GM19468 (cell line): ENCODE measurements around the gene PLEKHH3.
"Not testable (repeated sequence)": the region's sequence is repeated elsewhere in the genome, so short reads cannot be mapped to it uniquely, and the experiment has no call there.

Experiments used
- ATAC-seq: cut with Tn5 transposase; IDR thresholded peaks from one replicate; pipeline ENCODE4 v1.9.1; 2021; ENCODE audit warnings: mild to moderate bottlenecking, moderate library complexity, moderate number of reproducible peaks; ENCODE audit not compliant: unreplicated experiment; ENCODE audit errors: extremely low read depth

Gene PLEKHH3

DNA sequence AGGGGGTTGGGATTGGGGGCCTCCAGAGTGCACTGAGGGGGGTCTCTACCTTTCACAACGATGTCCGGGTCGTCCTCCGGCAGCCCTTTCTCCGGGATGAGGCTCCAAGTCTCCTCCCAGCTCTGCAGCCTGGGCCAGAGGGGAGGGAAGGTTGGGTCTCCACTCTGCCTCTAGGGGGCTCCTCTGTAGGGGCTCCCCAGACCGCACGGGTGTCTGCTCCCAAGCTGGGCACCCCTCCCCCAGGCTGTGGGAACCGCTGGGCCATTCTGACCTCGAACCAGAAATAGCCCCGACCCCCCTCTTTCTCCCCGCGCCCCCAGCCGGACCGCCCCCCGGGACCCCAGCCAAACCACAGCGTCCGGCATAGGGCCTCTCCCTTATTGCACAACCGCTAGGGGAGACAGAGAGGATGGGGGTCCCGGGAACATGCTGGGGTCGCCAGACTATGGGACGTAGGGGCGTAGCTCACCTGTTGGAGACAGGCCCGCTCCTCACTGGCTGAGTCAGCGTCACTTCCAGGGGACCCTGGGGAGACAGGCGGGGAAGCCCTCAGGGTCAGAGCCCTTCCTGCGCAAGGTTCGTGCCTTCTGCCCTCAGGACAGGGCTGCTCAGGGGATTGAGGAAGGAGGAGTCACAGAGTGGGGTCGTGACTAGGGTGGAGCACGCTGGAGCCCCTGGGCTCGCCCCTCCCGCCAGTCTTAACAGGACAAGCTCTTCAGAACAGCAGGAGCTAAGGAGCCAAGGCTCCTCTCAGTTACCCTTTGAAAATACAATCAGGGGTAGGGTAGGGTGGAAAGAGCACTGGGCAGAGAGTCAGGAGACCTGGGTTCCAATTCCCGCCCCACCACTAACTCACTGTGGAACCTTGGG, 2.7 kb downstream of the PLEKHH3 start:
- no peak for ATAC-seq

GRCh38 chr17:42673266-42673884, 3.4 kb downstream of the PLEKHH3 start:
- ATAC-seq = no peak

DNA sequence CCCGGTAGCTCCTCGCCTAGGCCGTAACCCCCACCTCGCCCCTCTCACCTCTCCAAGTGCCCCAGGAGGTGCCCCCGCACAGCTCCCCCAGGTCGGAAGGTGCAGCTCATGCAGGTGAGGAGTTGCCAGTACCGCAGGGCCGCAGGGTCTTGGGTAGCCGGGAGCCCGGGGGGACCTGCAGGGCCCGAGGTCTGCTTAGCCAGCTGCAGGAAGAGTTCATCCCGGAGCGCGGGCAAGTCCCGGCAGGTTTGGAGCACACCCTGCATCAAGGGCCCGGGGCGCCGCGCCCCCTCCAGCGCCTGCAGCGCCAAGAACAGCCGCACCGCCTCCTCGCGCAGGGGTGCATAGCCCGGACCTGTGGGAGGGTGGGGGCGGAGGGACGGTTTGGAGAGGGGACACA, 4.8 kb downstream of the PLEKHH3 start:
- ATAC-seq = no peak

GRCh38 chr17:42670789-42671657, 5.8 kb downstream of the PLEKHH3 start:
- no peak for ATAC-seq

DNA sequence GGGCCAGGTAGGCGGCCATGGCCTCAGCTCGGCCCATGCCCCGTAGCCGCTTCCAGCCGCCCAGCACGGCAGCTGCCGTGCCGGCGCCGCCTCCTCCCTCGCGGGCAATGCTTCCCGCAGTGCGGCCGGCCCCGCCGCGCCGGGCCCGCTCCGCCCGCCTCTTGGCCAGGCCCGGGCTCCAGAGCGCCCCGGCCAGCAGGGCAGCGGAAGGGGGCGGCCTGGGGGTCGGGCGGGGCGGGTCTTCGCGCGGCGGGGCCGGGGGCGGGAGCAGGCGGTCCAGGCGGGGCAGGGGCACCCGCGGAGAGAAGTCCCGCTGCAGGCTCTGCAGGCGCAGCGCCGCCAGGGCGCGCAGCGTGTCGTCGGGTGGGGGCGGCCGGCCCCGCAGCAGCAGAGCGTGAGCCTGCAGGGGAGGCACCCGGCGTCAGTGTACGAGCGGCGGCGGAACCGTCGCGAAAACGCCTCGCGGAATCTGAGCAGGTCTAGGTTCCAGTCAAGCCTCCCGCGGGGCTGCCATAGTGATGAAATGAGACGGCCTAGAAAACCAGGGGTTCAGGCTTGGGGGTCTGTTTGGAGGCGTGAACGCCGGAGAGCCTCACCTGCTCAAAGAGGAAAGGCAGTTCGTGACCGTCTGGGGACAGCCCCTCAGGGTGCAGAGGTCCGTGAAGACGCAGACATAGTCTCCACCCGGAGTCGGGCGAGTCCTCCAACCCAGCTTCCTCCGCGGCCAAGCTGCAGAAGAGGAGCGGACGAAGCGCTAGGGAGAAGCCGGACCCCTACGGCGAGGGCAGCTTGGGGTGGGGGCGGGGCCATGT, 6.6 kb downstream of the PLEKHH3 start:
- ATAC-seq = no peak

DNA sequence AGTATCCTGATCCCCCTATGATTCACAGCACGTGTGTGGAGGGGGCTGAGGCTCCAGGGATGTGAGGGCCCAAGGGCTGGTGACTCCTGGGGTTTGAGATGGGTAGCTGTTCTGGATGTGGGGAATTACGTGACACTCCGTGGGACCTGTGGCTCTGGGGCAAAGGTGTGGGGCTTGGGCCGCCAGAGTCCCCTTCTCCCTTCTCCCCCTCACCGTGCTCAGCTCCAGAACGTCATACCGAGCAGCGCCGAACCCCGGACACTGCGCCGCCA, 7.2 kb downstream of the PLEKHH3 start:
- ATAC-seq = no peak

GRCh38 chr17:42667088-42667951, 9.5 kb downstream of the PLEKHH3 start:
- no peak for ATAC-seq

DNA sequence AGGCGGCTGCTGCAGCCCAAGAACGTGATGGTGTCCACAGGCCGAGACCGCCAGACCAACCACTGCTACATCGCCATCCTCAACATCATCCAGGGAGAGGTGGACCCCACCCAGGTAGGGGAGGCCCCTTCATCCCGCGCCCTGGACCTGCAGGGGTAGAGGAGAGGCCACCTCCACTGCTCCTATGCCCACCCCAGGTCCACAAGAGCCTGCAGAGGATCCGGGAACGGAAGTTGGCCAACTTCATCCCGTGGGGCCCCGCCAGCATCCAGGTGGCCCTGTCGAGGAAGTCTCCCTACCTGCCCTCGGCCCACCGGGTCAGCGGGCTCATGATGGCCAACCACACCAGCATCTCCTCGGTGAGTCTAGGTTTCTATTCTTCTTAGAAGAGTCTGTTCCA, 10.7 kb downstream of the PLEKHH3 start:
- ATAC-seq = not testable (repeated sequence)

- no peak for ATAC-seq
These were observed 11.2 kb downstream of the PLEKHH3 start for GRCh38 chr17:42665581-42666001.

DNA sequence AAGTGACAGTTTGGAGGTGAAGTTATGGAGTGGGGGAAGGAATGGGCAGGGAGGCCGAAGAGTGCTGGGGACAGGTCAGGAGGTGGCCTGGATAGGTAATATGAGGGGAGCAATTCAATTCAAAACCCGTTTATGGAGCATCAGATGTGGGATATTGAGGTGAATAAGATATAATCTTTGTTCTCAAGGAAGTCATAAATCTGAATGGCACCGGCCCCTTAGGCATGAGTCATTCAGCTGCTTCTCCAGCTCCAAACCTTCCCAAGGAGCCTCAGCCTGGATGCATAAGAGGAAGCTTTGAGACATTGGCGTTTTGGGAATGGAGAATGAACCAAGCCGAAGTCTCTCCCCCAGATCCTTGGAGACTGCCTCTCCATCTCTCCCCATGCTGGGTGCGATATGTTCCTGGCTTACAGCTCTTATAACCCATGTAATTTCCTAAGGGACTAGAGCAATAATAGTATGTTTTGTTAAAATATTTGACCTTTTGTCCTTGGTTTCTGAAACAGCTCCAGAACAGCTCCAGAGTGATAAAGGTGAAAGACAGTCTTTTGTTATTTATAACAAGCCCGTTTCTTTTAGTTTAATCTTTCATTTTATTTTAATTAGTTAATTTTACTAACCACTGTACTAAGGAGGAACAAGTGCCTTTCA, 16.0 kb downstream of the PLEKHH3 start:
- no peak for ATAC-seq

DNA sequence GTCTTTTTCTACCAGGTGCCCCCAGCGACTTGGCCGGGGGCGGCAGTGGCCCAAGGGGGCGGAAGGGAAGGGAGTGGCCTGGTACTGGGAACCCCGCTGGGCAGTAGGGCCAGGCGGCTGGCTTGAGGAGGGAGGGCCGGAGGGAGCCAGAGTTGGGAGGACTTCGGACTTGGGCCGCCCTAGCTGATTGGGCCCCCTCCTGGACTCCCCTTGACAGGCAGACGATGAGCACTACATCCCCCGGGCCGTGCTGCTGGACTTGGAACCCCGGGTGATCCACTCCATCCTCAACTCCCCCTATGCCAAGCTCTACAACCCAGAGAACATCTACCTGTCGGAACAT, 16.9 kb downstream of the PLEKHH3 start:
- not testable (repeated sequence) for ATAC-seq

- no peak for ATAC-seq
These were observed 17.5 kb downstream of the PLEKHH3 start, which contains the start of gene TUBG2 for GRCh38 chr17:42659079-42659931. Gene TUBG2, plus strand, starts transcription at chr17:42659284. Its CDS starts 220 bp downstream, at chr17:42659504.

DNA sequence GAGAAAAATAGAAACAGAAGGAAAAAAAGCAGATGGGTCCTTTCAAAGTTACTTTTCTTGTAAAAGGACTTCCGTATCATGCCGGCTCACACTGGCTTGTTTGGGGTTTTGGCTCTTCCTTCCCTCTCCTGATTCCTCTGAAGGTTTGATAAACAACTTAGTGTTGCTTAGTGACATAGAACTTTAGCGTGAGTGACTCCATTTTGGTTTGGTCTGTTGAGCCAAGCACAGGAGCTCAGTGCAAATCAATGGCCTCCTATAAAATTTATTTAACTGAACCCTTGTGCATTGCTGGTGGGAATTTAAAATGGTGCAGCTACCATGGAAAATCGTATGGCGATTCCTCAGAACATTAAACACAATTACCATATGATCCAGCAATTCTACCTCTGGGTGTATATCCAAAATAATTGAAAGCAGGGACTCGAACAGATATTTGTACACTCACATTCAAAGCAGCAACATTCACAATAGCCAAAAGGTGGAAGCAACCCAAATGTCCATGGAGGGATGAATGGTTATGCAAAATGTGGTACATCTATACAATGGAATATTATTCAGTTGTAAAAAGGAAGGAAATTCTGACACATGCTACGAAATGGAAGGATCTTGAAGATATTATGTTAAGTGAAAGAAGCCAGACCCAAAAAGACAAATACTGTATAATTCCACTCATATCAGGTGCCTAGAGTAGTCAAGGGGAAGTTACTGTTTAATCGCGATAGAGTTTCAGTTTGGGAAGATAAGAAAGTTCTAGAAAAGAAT, 18.8 kb downstream of the PLEKHH3 start:
- ATAC-seq = no peak

- ATAC-seq = no peak
These were observed 21.3 kb downstream of the PLEKHH3 start for GRCh38 chr17:42655528-42655927.

DNA sequence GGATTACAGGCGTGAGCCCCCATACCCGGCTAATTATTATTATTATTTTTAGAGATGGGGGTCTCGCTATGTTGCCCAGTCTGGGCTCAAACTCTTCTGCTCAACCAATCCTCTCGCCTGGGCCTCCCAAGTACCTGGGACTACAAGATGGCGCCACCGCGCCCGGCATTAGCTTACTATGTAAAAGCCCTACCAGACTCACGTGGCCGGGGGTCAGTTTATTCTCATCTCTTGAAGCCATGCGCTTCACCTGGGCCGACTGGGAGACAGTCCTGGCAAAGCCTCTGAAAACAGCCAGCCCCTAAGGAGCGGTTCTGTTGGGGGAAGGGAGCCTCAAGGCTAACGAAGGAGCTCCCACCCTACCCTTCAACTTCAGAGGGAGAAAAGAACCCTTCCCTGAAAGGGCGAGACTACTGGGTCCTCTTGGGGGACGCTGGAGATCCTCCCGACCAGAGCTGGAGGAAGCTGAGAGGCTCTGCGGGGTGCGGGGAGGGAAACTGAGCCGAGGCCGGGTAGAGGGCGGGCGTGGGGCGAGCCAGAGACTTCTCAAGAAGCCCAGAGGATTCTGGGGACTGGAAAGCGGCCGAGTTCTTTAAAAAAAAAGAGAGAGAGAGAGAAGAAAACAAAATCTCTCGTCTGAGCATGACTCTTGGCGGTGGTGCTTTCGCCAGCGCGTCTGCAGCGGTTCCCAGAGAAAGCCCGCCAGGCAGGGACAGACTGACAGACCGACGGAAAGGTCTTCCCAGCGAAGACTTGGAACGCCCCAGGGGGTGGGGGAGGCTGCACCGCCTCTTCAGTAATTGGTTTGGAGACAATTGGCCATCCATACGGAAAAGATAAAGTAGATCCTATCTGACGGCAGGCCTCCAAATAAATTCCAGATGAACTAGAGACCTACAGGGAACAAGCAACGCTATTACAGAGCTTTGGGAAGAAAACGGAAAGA, 23.3 kb downstream of the PLEKHH3 start:
- ATAC-seq = no peak

DNA sequence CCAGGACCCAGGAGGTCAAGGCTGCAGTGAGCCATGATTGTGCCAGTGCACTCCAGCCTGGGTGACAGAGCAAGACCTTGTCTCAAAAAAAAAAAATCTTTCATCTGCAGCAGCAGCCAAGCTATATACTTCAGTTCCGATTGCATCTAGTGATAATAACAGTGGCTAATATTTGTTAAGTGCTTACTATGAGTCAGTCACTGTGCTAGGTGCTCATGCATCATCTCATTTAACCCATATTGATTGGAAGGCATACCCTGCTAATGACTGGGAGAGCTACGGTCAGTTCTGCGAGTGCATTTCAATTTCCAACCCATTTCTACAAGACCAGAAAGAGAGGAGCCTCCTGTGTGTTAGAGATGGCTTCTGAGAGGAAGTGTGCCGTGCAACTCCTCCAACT, 25.4 kb downstream of the PLEKHH3 start:
- no peak for ATAC-seq
